ENCODE measurements around the gene TMEM231. TPM values are rescaled to one million over a fixed set of nuclear protein-coding genes. Genes with fewer than 3 reads are reported as not detected.

Gene TMEM231
- total and polyA plus RNA-seq, 2 donors (not counting 3 experiments of a cell fraction or from before 2014, with no cell fraction given) = 10.0 to 35.8 TPM

DNA sequence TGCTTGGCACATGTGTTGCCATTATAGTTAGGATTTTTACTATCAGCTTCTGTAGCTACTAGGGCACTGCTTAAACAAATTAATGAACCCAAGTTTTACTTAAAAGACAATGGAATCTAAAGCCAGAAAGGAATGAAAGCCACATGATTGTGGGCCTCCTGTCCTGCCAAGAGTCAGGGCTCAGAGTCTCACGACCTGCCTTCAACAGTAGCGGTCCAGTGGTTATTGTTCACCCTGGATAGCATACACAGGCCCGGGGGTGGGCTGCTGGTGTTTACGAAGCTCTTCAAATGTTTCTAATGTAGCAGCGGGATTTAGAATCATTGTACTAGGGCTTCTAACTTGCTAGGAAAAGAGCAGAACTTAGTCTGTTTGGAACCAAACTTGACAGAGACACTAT is 17.9 kb upstream of the TMEM231 start:
- H2AFZ ChIP-seq (ENCODE audit: low read depth, low read length) = no peak overlapping the region
- H3K9me3 ChIP-seq (replicated peaks; ENCODE audit: control insufficient read depth, insufficient read depth, low read length) = no peaks in the 10 kb centered on the region
- dilution Hi-C loops (cut with MboI; ENCODE audit: extremely low pct_ligation_motif_present, low sequenced_read_pairs) = no loop called here
- H3K79me2 ChIP-seq (ENCODE audit: control insufficient read depth, insufficient read depth, low read length) = no peaks in the 10 kb centered on the region
- intact Hi-C loops (cut with micrococcal nuclease) = no loop called here
- TF ChIP-seq MYC (IDR thresholded peaks at IDR 0.05; ENCODE audit: low read depth, low read length) = no peak
- no peak for TF ChIP-seq GATA2 (IDR thresholded peaks at IDR 0.05; ENCODE audit: insufficient read depth, insufficient read length, low read depth, low read length)
- TF ChIP-seq JUN (IDR thresholded peaks at IDR 0.05; ENCODE audit: borderline replicate concordance, insufficient read depth, insufficient read length, low read depth) = no peak
- TF ChIP-seq, protein P1, sequence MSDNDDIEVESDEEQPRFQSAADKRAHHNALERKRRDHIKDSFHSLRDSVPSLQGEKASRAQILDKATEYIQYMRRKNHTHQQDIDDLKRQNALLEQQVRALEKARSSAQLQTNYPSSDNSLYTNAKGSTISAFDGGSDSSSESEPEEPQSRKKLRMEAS (IDR thresholded peaks at IDR 0.05; ENCODE audit: insufficient read depth, insufficient read length) = no peak
- TF ChIP-seq EZH2 (IDR thresholded peaks at IDR 0.05; ENCODE audit: borderline replicate concordance, low read depth, low read length, severe bottlenecking) = no peak
- TF ChIP-seq POLR2A (IDR thresholded peaks at IDR 0.05; ENCODE audit: low read depth, low read length) = no peak
- TF ChIP-seq POLR2AphosphoS5 (IDR thresholded peaks at IDR 0.05; ENCODE audit: insufficient read depth, low read depth, low read length) = no peak
- TF ChIP-seq FOS (IDR thresholded peaks at IDR 0.05; ENCODE audit: borderline replicate concordance, insufficient read depth, low read length) = no peak
- TF ChIP-seq CTCF (IDR thresholded peaks at IDR 0.05; ENCODE audit: extremely low read depth in 1 of 2, insufficient read depth in 1 of 2, low read depth in 1 of 2, low read length in 2 of 2) = no peak
- FAIRE-seq = no peak
- no peaks in the 10 kb centered on the region for H3K27me3 ChIP-seq (ENCODE audit: control insufficient read depth in 2 of 2, insufficient read depth in 2 of 2, low read length in 2 of 2)
- POLR2A ChIA-PET = no interaction called here
- CTCF ChIA-PET = interaction anchor here (1.0 kb wide), 2 partner anchors 47 to 59 kb away, joined by 3 read pairs; no protein-coding TSS in a partner anchor
- H3K27ac ChIP-seq (ENCODE audit: insufficient read depth, low read depth, low read length) = no peak overlapping the region
- no peak overlapping the region for H3K4me2 ChIP-seq (ENCODE audit: insufficient read depth, low read length)
- no peak overlapping the region for H3K9ac ChIP-seq (replicated peaks; ENCODE audit: extremely low read depth, insufficient read depth, low read length)
- H3K4me3 ChIP-seq (replicated peaks in 1 of 3; ENCODE audit: insufficient read depth in 1 of 3, low read depth in 1 of 3, low read length in 3 of 3) = no peak overlapping the region
- no peaks in the 10 kb centered on the region for H4K20me1 ChIP-seq (replicated peaks; ENCODE audit: control insufficient read depth, extremely low read depth, insufficient read depth, low read length)
- H3K4me1 ChIP-seq (ENCODE audit: control insufficient read depth, extremely low read depth, insufficient read depth, low read length) = no peaks in the 10 kb centered on the region
- no peak for DNase-seq (ENCODE audit: low read depth, low spot score)
- H3K9me1 ChIP-seq (replicated peaks; ENCODE audit: control insufficient read depth, extremely low read depth, insufficient read depth, low read length) = no peaks in the 10 kb centered on the region
- BruUV-seq (replicated peaks) = no TSS peak
- peaks cover 23 to 34% of the 10 kb centered on the region in 2 experiments for H3K36me3 ChIP-seq (ENCODE audit: control insufficient read depth in 2 of 2, extremely low read depth in 1 of 2, insufficient read depth in 2 of 2, low read length in 2 of 2)
